Chondrocyte (in vitro differentiated cells): ENCODE measurements around the gene FIBP. TPM values are rescaled to one million over a fixed set of nuclear protein-coding genes. Genes with fewer than 3 reads are reported as not detected.
"Not testable (repeated sequence)": the region's sequence is repeated elsewhere in the genome, so short reads cannot be mapped to it uniquely, and the experiment has no call there.

Experiments
- DNase-seq: peaks from one replicate; pipeline ENCODE4 v3.0.0; 2021; ENCODE audit warnings: mixed read lengths, low spot score
- H3K27ac Mint-ChIP-seq: one replicate; pipeline ENCODE4 v1.8.0; 2021; ENCODE audit warnings: mild to moderate bottlenecking, moderate library complexity, mixed read lengths; ENCODE audit not compliant: unreplicated experiment
- H3K27me3 Mint-ChIP-seq: 2 replicates; pipeline ENCODE4 v1.8.0; 2021; ENCODE audit warnings: low read depth, mixed read lengths
- H3K36me3 Mint-ChIP-seq: 2 replicates; pipeline ENCODE4 v1.8.0; 2021; ENCODE audit warnings: low read depth, mixed read lengths
- H3K4me1 Mint-ChIP-seq: 2 replicates; pipeline ENCODE4 v1.8.0; 2021; ENCODE audit warnings: low read depth, mild to moderate bottlenecking, mixed read lengths
- H3K4me3 Mint-ChIP-seq: one replicate; pipeline ENCODE4 v1.8.0; 2021; ENCODE audit warnings: mild to moderate bottlenecking, moderate library complexity, mixed read lengths; ENCODE audit not compliant: unreplicated experiment
- H3K9me3 Mint-ChIP-seq: 2 replicates; pipeline ENCODE4 v1.8.0; 2021; ENCODE audit warnings: low read depth, mixed read lengths
- total RNA-seq: library from RNA; stranded (reverse); gene quantifications from 3 replicates; pipeline ENCODE4 v1.2.1, GENCODE V29; 2021
- TF ChIP-seq, protein P1 (sequence below): fragments of 200-600 bp; sonication (generic); IDR thresholded peaks from 2 replicates; pipeline ENCODE4 v1.5.0; 2021; ENCODE audit warnings: antibody characterized with exemption, mild to moderate bottlenecking, moderate library complexity

Gene FIBP
- total RNA-seq, 1 donor from 2014 or later: 83.5 TPM

DNA sequence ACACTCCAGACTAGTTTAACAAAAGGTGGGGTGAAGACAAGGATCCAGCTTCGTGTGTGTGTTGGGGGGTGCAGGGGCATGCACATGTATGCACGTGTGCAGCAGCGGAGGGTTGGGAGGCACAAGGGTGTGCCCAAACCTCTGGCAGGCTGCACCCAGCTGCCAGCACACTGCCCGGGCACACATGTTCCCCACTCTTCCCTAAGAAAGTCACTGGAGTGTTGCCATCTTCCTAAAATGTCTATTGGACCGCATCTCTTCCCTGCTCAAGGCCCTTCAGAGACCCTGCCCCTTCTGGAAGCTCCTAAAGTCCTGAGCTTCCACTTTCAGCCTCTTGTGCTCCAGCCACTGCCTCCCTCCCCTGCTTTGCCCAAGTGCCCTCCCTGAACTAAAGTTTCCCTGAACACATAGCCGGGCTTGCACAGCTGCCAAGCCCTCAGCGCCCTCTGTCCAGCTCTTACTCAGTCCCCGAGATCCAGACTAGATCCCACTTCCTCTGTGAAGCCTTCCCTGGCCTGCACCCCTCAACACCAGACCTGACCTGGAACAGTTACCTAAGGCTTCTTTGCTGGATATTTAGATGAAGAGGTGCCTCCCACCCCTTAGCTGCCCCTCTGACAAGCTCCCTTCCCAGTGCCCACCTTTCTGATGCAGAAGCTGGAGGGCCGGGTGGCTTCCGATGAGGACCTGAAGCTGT, 36.3 kb downstream of the FIBP start:
- Mint-ChIP-seq H3K27me3 (no peaks in the 10 kb centered on the region), H3K4me3 (no peak overlapping the region), H3K9me3 (peaks cover 3% of the 10 kb centered on the region), H3K36me3 (peaks cover 43% of the 10 kb centered on the region), H3K27ac (peak overlapping the region; percentile 22), H3K4me1 (peaks cover 32% of the 10 kb centered on the region)
- TF ChIP-seq, protein P1, sequence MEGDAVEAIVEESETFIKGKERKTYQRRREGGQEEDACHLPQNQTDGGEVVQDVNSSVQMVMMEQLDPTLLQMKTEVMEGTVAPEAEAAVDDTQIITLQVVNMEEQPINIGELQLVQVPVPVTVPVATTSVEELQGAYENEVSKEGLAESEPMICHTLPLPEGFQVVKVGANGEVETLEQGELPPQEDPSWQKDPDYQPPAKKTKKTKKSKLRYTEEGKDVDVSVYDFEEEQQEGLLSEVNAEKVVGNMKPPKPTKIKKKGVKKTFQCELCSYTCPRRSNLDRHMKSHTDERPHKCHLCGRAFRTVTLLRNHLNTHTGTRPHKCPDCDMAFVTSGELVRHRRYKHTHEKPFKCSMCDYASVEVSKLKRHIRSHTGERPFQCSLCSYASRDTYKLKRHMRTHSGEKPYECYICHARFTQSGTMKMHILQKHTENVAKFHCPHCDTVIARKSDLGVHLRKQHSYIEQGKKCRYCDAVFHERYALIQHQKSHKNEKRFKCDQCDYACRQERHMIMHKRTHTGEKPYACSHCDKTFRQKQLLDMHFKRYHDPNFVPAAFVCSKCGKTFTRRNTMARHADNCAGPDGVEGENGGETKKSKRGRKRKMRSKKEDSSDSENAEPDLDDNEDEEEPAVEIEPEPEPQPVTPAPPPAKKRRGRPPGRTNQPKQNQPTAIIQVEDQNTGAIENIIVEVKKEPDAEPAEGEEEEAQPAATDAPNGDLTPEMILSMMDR: no peak
- no peak for DNase-seq

DNA sequence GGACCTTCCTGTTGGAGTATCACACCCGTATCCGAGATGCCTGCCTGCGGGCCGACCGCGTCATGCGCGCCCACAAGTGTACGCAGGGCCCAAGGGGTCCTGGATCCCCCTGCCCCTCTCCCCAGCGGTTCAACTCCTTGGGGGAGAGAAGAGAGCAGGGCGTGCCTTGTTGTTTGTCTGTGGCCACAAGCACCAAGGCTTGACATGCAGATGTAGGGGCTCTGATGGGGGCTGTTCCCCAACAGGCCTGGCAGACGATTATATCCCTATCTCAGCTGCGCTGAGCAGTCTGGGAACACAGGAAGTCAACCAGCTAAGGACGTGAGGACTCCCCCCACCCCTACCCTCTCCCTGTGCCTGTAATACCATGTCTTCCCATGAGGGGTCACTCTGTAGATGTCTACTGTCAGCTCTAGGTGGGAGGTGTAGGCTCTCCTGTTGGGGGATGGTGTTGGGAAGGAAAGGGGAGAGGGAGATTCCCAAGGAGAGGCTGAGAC, 37.1 kb downstream of the FIBP start:
- no peak overlapping the region for H3K4me3 Mint-ChIP-seq

DNA sequence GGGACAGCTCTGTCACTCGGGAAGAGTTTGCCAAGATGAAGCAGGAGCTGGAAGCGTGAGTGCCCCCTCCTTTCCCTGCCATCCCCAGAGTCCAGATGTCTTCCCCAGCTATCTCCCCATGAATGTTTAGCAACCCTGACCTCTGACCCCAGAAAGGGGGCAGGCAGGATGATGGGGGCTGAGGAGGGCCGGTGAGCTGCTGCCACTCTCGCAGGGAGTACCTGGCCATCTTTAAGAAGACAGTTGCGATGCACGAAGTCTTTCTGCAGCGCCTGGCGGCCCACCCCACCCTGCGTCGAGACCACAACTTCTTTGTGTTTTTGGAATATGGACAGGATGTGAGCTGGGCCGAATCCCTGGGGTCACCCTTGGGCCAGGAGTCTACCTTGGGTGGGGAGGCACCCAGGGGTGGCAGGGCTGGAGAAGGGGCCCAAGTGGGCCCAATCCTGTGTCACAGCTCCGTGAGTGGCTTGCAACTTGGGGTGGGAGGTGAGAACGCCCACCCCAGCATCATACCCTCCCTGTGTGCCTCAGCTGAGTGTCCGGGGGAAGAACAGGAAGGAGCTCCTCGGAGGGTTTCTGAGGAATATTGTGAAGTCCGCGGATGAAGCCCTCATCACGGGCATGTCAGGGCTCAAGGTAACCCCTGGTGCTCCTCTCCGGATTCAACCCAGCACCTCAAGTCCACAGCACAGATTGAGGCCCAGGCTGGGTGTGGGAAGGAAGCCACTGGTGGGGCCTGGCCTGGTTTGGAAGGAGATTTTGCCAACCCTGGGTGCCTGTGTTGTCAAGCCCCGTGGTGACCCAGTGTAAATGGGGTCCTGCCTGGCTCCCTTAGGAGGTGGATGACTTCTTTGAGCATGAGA, 37.8 kb downstream of the FIBP start:
- Mint-ChIP-seq H3K4me3 (no peak overlapping the region), H3K27ac (no peak overlapping the region), H3K36me3 (peaks cover 29% of the 10 kb centered on the region), H3K4me1 (peaks cover 17% of the 10 kb centered on the region), H3K9me3 (peaks cover 3% of the 10 kb centered on the region), H3K27me3 (no peaks in the 10 kb centered on the region)
- TF ChIP-seq, protein P1: no peak
- DNase-seq: no peak

More for the DNA sequence above, 37.1 kb downstream of the FIBP start:
- Mint-ChIP-seq H3K9me3 (peaks cover 3% of the 10 kb centered on the region), H3K27me3 (no peaks in the 10 kb centered on the region), H3K4me1 (peaks cover 24% of the 10 kb centered on the region), H3K27ac (peak overlapping the region; percentile 8), H3K36me3 (peaks cover 35% of the 10 kb centered on the region)
- DNase-seq: no peak
- TF ChIP-seq, protein P1: peak; percentile 75

DNA sequence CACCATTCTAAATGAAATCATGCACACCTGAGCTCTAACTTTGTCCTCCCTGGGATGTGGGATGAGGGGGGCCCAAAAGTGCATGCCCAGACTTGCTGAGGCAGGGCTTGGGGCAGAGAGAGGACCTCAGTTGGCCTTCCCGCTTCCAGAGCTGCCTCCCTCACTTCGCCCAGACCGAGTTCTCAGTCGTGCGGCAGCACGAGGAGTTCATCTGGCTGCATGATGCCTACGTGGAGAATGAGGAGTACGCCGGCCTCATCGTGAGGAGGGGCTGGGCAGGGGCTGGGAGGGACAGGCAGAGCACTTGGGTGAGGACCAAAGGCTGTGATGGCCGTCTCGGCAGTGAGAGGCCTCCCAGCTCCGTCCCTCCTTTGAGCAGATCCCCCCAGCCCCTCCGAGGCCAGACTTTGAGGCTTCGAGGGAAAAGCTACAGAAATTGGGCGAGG, 38.5 kb downstream of the FIBP start:
- Mint-ChIP-seq H3K36me3 (peaks cover 25% of the 10 kb centered on the region), H3K4me1 (peaks cover 12% of the 10 kb centered on the region), H3K9me3 (peaks cover 3% of the 10 kb centered on the region), H3K27ac (no peak overlapping the region), H3K4me3 (no peak overlapping the region), H3K27me3 (no peaks in the 10 kb centered on the region)
- TF ChIP-seq, protein P1: no peak
- DNase-seq: no peak

DNA sequence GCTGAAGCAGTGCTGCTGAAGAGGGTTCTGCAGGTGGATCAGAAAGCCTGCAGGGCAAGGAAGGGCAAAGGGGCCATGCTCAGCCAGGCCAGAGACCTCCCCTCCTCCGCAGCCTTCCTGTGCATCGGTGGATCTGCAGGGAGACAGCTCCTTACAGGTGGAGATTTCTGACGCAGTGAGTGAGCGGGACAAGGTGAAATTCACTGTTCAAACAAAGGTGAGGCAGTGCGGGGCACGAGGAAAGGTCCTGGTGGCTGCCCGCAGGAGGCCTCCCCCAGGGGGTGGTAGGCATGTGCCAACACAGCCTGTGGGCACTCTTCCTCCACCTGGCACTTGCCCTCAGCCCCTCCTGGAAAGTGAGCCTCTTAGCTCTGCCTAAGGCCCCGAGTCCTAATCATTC, 38.9 kb downstream of the FIBP start:
- no peak for DNase-seq
- H3K4me3 Mint-ChIP-seq: no peak overlapping the region
- TF ChIP-seq, protein P1: no peak
- peaks cover 3% of the 10 kb centered on the region for H3K9me3 Mint-ChIP-seq
- peaks cover 20% of the 10 kb centered on the region for H3K36me3 Mint-ChIP-seq
- H3K4me1 Mint-ChIP-seq: peaks cover 8% of the 10 kb centered on the region
- no peaks in the 10 kb centered on the region for H3K27me3 Mint-ChIP-seq
- no peak overlapping the region for H3K27ac Mint-ChIP-seq

DNA sequence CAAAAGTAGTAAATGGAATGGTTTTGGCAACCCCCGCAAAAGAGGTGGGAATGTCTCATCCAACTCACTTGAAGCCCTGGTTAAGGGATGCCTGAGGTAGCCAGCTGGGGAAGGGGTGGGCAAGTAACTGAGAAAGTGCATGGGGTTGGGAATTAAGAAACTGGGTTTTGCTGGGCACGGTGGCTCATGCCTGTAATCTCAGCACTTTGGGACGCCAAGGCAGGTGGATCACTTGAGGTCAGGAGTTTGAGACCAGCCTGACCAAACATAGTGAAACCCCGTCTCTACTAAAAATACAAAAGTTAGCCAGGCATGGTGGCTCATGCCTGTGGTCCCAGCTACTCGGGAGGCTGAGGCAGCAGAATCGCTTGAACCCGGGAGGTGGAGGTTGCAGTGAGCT, 39.6 kb downstream of the FIBP start:
- H3K4me3 Mint-ChIP-seq, H3K9me3 Mint-ChIP-seq, H3K27me3 Mint-ChIP-seq, DNase-seq, H3K27ac Mint-ChIP-seq, H3K4me1 Mint-ChIP-seq: not testable (repeated sequence)
- H3K36me3 Mint-ChIP-seq: peaks cover 15% of the 10 kb centered on the region
